Esophagus squamous epithelium (tissue), 4 donors: ENCODE results near the gene DHRS13.

Experiments
- CTCF ChIP-seq, 6 experiments: fragments of 450-650 bp in 4 of 6; fragments of 200-600 bp in 2 of 6; sonication (generic) in 2 of 6; IDR thresholded peaks; one replicate each; pipeline ENCODE4 v1.5.1; 2016 to 2019; ENCODE audit warnings: antibody characterized with exemption in 6 of 6, mild to moderate bottlenecking in 4 of 6, moderate library complexity in 4 of 6
- POLR2A ChIP-seq, 4 donors: fragments of 450-650 bp; IDR thresholded peaks; one replicate each; pipeline ENCODE4 v1.6.1; 2017; ENCODE audit warnings: antibody characterized with exemption in 4 of 4, mild to moderate bottlenecking in 4 of 4, moderate library complexity in 3 of 4

- TF ChIP-seq POLR2A (IDR thresholded peaks at IDR 0.05) (no peak), CTCF (IDR thresholded peaks at IDR 0.05) (no peak)
Observed at GRCh38 chr17:28906276-28906675, 3.4 kb upstream of the DHRS13 start.
